ENCODE data around the gene RAMAC. TPM values are rescaled to one million over a fixed set of nuclear protein-coding genes. Genes with fewer than 3 reads are reported as not detected.

The RAMAC gene
- polyA plus RNA-seq, 2 of the 4 experiments (the other 2 are of a cell fraction), result 38.9 to 68.1 TPM

GRCh38 chr15:82970696-82971095, 15.3 kb upstream of the RAMAC start (continued):
- no peak for TF ChIP-seq E2F6 (IDR thresholded peaks at IDR 0.05; ENCODE audit: borderline replicate concordance, low read depth)
- no peak for TF ChIP-seq NPAS2 (CRISPR knock-in tag; IDR thresholded peaks at IDR 0.05; ENCODE audit: borderline replicate concordance)
- no peak for TF ChIP-seq EHF (CRISPR knock-in tag; IDR thresholded peaks at IDR 0.05)
- TF ChIP-seq ZNF302 (CRISPR knock-in tag; IDR thresholded peaks at IDR 0.05), result no peak

GRCh38 chr15:82971218-82971984, 14.6 kb upstream of the RAMAC start:
- 45% methylated on average over 2 of the region's 2 CpGs for WGBS (ENCODE audit: missing lambda C conversion rate)
- H3K4me2 ChIP-seq, result no peak overlapping the region
- no peaks in the 10 kb centered on the region for H3K9me3 ChIP-seq
- ChIA-PET POLR2A (interaction anchor here (0.9 kb wide), 1 partner anchor 14 kb away, joined by 4 read pairs; the partner anchor contains the start of gene RAMAC), CTCF (interaction anchor here (0.7 to 1.8 kb wide), 4 partner anchors 32 to 175 kb away, joined by 3 to 8 read pairs (median 4); partner anchors contain the start of gene C15orf40)
- no peak overlapping the region for H3K27ac ChIP-seq
- DNase-seq (ENCODE audit: low read depth in 1 of 2, low spot score in 1 of 2) (no peak), FAIRE-seq (no peak), ATAC-seq (no peak)
- no peaks in the 10 kb centered on the region for H3K4me1 ChIP-seq
- H3K4me3 ChIP-seq, result no peak overlapping the region
- no peak for TF ChIP-seq TFCP2L1 (CRISPR knock-in tag; IDR thresholded peaks at IDR 0.05)
- no peak for TF ChIP-seq RFX5 (IDR thresholded peaks at IDR 0.05)
- no peak for TF ChIP-seq HES2 (IDR thresholded peaks at IDR 0.05)
- TF ChIP-seq PBX3 (IDR thresholded peaks at IDR 0.05), result no peak
- no peak for TF ChIP-seq E2F6 (IDR thresholded peaks at IDR 0.05; ENCODE audit: borderline replicate concordance, low read depth)
- TF ChIP-seq EHMT2 (IDR thresholded peaks at IDR 0.05; ENCODE audit: low read depth), result no peak
- no peak for TF ChIP-seq EP300 (IDR thresholded peaks at IDR 0.05)
- TF ChIP-seq NPAS2 (CRISPR knock-in tag; IDR thresholded peaks at IDR 0.05; ENCODE audit: borderline replicate concordance), result no peak
- TF ChIP-seq JUN (IDR thresholded peaks at IDR 0.05), result no peak
- no peak for TF ChIP-seq CTCF (IDR thresholded peaks at IDR 0.05)
- no peak for TF ChIP-seq FOXS1 (CRISPR knock-in tag; IDR thresholded peaks at IDR 0.05)
- no peak for TF ChIP-seq KDM5A (IDR thresholded peaks at IDR 0.05)
- no peak for TF ChIP-seq SREBF2 (IDR thresholded peaks at IDR 0.05)
- TF ChIP-seq HMGXB4 (CRISPR knock-in tag; IDR thresholded peaks at IDR 0.05; ENCODE audit: borderline replicate concordance), result no peak
- no peak for TF ChIP-seq RNF2 (IDR thresholded peaks at IDR 0.05; ENCODE audit: borderline replicate concordance, low read depth)

Measured in A549 (cell line).